A549 (cell line): ENCODE data around the gene DSG1. TPM values are rescaled to one million over a fixed set of nuclear protein-coding genes. Genes with fewer than 3 reads are reported as not detected.

Experiments used
- polyA plus RNA-seq, 4 experiments: library from polyadenylated mRNA; depleted of rRNA in 3 of 4; stranded (reverse); fragments of >200 nt; fragmentation: RNase III in 1 of 4; extraction: RNeasy Plus Mini Kit Qiagen cat#74134 plus additional on column Dnase treatment in 1 of 4; gene quantifications; 2 replicates in 3 of 4; 3 replicates in 1 of 4; pipeline ENCODE4 v1.2.3, GENCODE V29; 2011 to 2017
- small RNA-seq, 6 experiments: library from RNA; depleted of rRNA; stranded (forward); fragments of <200 nt; gene quantifications; one replicate each; pipeline ENCODE3, GENCODE V24; 2012

The DSG1 gene
- polyA plus RNA-seq, 2 of the 4 experiments (the other 2 are of a cell fraction), result not detected

Small RNA genes within 50 kb of the gene (small RNA-seq; reads per million reads assigned to genes)
- gene RF00019 (0 reads per million in 6 experiments), gene RNU6-167P (0 reads per million in 6 experiments)

Other genes starting within 250 kb of the DSG1 start
- gene DSC2, start 215.7 kb upstream of the DSG1 start, polyA plus RNA-seq (2011; rRNA removed), result 1.9 and 2.0 TPM in 2 replicates
- gene DSC2, start 215.7 kb upstream of the DSG1 start, polyA plus RNA-seq (2017; fragmentation: RNase III; extraction: RNeasy Plus Mini Kit Qiagen cat#74134 plus additional on column Dnase treatment), result 0.63 to 0.87 TPM (median 0.73 TPM) in 3 replicates
- not detected in 2 replicates for gene DSC1, start 155.3 kb upstream of the DSG1 start, polyA plus RNA-seq (2011; rRNA removed)
- not detected in 3 replicates for gene DSC1, start 155.3 kb upstream of the DSG1 start, polyA plus RNA-seq (2017; fragmentation: RNase III; extraction: RNeasy Plus Mini Kit Qiagen cat#74134 plus additional on column Dnase treatment)
- gene DSG4, start 58.6 kb downstream of the DSG1 start, polyA plus RNA-seq (2011; rRNA removed), result 0.03 and 0.07 TPM in 2 replicates
- gene DSG4, start 58.6 kb downstream of the DSG1 start, polyA plus RNA-seq (2017; fragmentation: RNase III; extraction: RNeasy Plus Mini Kit Qiagen cat#74134 plus additional on column Dnase treatment), result not detected in 3 replicates
- gene DSG3, start 129.6 kb downstream of the DSG1 start, polyA plus RNA-seq (2011; rRNA removed), result 0.01 and 0.03 TPM in 2 replicates
- 0.01 TPM in 1 of 3 replicates, not detected in the others for gene DSG3, start 129.6 kb downstream of the DSG1 start, polyA plus RNA-seq (2017; fragmentation: RNase III; extraction: RNeasy Plus Mini Kit Qiagen cat#74134 plus additional on column Dnase treatment)
- gene DSG2, start 180.0 kb downstream of the DSG1 start, polyA plus RNA-seq (2011; rRNA removed), result 89.5 and 91.7 TPM in 2 replicates
- gene DSG2, start 180.0 kb downstream of the DSG1 start, polyA plus RNA-seq (2017; fragmentation: RNase III; extraction: RNeasy Plus Mini Kit Qiagen cat#74134 plus additional on column Dnase treatment), result 35.9 to 40.0 TPM (median 38.7 TPM) in 3 replicates